GM18499 (cell line): ENCODE results near the gene LRRC73.
A peak's percentile ranks its signal among the peaks of the same experiment; 100 is the strongest.

Experiments used
- ATAC-seq: cut with Tn5 transposase; IDR thresholded peaks from one replicate; pipeline ENCODE4 v1.9.1; 2021; ENCODE audit warnings: moderate number of reproducible peaks; ENCODE audit not compliant: insufficient read depth, unreplicated experiment

The LRRC73 gene

DNA sequence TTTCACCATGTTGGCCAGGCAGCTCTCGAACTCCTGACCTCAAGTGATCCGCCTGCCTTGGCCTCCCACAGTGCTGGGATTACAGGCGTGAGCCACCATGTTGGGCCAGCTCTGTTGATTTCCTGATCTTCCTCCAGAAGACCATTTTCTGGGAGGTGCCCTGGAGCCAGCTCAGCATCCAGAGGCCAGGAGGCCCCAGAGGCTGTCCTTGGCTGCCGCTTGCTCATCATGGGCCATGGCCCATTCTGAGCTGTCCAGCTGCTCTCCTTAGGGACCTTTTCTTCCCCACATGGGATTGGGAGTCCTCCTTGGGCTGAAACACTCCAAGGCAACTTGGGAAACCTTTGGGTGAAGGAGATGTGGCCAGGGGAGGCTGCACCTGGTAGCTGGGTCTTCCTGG is 15.4 kb downstream of the LRRC73 start:
- no peak for ATAC-seq

DNA sequence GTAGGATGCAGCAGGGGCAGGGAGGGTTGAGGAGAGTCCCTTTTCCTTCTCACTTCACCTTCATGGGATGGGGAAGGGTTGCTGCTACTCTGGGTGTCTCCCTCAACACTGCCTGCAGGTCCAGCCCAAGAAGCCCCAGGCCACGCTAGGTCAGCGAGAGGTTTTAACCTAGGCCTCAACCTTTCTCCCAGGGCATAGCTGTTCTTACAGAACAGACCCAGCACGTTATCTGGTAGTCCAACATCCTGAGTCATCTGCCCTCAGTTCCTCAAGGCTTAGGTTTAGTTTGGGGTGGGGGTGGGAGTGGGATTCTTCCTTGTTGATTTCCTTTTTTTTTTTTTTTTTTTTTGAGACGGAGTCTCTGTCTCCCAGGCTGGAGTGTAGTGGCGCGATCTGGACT is 15.8 kb downstream of the LRRC73 start:
- no peak for ATAC-seq

DNA sequence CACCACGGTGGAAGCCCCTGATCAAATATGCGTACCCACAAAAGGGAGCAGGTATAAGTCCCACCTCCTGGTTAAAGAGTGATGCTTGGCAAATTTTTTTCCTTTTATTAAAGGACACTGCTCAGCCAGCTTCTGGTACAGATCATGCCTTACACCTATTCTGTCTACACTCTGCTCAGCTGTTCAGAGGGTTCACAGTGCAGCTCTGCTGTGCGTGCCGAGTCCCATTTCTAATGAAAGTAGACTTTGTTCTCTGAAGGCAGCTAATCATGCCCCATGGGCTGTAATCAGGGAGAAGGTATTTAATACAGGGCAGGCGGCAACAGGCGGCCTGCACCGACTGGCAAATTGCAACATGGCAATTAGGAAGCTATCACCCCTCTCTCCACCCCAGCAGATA is 16.3 kb downstream of the LRRC73 start:
- ATAC-seq, result no peak

DNA sequence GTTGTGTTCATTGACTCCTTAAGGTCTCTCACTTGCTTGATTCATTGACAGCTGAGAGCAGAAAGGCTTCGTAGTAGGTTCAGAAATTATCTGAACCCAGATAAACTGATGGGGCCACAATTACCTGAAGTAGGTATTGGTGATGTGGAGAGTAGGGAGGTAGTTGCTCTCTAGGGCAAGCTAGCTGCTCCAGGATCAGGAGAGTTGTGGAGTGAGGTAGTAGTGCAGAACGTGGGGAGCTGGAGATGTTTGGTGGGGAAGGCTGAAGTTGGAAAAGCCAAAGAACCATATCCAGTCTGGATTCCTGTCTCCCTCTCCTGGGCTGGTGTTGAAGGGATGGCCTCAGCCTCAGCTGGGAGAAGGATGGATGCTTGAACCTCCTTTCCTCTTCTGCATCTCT is 16.9 kb downstream of the LRRC73 start:
- no peak for ATAC-seq

DNA sequence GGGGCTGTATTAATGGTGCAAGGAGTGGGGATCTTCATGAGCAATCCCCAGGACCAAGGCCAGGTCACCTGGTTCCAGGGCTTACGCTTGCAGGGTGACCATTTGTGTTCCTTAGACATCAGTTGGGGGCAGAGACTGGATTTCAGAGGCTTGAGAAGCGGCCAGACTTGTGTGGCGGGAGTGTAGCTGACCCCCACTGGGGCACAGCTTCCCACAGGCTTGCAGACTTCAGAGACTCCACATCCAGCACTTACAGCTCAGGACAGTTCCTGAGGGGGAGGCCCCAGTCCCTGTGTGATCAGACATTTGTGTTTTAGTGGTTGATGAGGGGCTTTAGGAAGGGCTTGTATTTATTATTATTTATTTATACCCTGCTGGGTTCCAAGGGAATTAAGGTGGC is 17.5 kb downstream of the LRRC73 start:
- no peak for ATAC-seq

DNA sequence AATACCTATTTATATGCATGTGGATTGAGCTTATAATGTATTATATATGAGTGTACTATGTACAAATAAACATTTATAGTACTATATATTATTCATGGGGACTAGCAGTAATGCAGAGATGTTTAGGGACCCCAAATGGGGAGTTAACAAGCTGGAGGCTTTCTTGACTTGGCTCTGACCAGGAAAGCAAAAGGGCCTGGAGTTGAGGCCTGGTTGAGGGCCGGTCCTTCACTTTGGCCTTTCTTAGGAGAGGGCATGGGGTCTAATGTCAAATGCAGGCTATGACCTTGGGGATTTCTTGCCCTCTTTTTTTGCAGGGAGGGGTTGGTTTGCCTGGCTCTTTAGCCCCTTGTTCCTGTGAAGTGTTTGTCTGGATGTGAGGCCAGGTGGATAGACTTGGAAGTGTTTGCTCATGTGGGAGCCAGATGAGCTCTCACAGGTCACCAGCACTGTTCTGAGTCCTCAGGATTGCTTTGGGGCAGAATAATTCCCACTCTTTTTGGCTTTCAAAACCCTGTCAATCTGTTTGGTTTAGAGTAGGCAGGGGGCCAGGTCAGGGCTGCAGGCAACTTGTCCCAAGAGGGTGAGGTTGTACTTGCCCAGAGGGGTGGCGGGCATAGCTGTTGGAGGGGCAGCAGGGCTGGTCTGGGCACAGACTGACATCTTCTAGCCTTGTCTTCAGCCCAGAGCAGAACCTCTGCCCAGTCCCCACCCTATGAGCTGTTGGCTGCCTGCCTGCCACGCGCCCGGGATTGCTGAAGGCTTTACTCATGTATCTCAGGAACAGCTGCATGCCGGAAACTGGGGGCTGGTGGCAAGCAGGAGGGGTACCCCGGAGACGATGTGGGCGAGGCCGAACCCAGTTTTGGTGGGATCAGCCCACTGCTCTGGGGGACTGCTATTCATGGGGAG is 18.1 kb downstream of the LRRC73 start:
- no peak for ATAC-seq

DNA sequence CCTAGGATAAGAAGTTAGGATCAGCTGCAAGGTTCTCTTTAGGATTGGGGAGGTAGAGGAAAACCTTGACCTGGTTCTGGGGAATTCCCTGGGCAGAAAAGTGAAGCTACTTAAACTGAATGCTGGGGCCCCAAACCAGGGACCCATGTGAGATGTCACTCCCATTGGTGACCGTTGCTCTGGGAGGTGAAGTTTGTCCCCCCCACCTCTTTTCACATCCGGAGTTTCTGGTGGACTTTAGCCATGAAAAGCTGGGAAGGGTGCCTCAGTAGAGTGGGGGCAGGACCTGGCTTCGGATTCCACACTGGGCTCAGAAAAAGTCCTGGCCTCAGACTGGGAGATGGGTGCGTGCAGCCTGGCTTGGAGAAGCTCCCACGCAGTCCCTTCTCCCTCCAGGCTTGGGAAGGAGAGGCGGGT is 19.6 kb downstream of the LRRC73 start:
- no peak for ATAC-seq

DNA sequence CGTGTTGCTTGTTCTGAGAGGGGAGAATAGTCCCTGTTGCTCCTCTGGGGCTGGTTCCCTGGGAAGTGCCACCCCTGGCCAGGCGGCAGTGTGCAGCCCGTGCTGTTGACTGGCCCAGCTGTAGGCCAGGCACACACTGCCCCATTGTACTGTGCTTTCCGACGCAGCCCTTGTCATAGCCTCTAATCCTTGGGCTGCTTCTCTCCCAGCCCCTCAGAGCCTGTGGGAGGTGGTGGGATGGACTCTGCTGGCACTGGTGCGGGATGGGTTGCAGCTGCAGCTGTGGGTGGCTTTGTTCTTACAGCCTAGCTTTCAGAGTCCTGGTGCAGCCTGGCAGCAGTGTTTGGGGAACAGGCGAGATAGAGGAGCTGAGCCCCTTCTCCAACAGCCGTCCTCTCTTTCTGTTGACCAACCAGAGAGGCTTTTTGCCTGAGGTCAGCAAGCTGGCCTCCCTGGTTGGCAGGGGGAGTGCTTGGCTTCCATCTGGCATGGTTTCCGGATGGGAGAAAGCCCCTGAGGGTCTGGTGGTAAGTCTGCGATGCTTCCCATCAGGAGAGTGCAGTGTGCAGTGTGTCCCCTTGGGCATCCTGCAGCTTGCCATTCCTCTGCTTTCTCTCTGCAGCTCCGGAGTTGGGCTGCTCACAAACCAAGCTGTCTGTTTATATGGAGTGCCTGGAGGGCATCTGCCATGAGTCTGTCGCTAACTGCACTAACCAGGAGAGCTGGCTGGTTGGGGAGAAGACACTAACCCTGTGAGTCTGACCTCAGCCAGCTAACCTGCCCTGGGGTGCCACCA is 20.7 kb downstream of the LRRC73 start:
- no peak for ATAC-seq

DNA sequence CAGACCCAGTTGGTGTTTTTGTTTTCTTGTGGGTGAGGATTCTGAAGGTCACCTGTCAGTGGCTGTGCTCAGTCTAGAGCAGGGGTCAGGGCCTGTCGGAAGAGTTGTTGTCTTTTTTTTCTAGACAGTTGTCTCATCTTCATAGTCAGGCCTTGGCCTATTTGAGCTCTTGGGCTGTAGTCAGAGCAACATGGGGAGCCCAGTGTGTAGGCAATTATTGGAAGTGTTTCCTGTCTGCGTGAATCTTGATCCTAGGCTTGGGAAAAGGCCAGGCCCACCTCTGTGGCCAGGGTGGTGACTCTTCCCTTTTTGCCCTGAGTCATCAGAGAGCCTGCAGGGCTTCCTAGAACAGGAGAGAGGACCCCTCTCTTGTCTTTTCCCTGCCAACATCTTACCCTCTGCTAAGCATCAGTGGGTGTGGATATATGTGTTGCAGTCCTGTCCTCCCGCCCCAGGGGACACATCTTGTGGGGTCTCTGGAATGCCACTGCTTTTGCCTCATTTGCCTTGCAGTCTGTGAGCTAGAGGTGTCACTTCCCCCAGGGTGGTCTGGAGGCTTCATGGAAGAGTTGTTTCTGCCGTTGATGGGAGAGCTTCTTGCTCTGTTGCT is 21.4 kb downstream of the LRRC73 start:
- no peak for ATAC-seq

DNA sequence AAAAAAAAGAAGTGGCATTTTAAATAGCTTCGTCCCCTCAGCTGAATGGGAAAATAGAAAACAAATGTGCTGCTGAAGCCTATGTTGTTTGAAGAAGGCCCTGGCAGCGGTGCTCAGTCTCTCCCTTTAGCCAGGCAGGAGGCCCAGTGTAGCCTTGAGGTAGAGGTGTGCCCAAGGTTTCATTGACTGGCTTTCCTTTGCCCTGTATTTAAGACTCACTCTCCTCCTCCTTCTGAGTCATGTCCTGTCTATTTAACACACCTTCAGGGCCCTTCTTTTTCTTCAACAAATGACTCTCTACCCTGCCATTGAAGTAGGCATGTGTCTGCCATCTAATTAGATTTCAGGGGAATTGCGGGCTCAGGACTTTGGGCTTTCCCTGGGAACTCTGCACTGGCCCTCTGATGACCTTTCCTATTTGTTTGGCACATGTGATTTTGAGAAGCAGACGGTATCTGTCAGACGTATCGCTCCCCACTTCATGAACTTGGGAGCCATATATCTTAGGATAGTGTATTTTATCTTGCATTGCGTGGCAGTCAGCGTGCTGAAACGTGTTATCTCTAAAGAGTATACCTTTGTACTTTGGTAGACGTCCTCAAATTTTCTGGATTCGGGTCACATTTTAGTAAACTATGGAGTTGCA is 28.4 kb downstream of the LRRC73 start:
- no peak for ATAC-seq

DNA sequence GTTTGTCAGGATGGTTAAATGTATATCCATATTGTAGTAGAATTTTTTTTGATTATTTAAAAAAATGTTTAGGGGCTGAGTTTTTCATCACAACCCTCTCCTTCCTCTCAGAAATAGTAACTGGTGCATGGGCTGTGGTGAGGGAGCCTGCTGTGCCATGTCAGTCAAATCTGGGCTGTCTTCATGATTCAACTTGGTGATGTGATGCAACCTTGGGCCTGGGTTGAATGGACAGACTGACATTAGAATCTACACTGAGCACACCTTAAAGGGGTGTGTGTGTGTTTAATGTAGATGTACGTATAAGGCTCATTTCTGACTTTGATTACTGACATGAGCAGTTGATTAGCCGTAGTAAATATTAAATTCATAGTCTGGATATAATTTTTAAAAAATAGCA is 29.1 kb downstream of the LRRC73 start:
- no peak for ATAC-seq

DNA sequence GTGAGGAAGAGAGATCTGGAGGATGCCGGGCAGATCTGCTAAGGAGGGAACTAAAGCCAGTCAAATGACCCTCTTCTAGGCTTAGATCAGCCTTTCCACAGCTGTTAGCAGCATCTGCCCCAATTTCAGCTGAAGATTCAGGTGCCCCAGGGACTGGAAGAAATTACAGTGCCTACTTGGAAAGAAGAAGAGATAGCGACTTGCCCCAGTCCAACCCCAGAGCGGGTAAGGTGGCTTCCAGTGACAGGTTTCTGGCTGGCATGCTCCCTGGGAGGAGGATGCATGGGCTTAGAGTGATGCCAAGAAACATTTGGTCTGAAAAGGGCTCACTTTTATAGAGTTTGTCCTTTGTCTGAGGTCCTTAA is 32.2 kb downstream of the LRRC73 start:
- no peak for ATAC-seq

DNA sequence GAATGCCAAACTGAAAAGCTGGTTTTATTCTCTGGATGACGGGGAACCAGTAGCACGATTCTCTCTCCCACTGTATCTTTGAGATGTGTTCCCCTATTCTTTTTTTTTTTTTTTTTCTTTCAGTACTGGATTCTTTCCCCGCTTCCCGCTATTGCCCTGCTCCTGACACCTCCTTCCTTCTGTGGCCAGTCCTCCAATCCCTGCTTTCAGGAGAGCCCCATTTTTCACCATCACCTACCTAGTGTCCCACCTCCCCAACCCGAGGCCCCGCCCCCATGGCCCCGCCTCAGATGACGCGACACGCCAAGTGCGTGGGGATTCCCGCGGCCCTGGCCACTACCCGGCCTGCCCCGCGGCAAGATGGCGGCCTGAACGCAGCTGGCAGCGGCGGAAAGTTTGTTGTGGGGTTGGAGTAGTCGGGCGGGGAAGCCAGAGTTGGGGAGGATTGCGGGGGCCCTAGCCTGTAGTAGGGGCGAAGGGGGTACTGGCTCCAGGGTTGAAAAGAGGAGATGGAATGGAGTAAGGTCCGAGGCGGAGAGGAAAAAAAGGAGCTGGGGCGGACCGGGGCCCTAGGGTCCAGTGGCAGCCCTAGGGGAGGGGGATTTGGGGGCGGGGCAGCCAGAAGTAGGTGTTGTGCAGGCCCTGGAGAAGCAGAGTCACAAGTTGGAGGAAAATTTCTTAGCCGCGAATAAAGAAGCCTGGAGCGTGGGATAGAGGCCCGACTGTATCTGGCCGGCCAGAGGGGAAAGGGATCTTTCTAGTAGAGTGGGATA is 32.7 kb downstream of the LRRC73 start, which contains the start of gene TJAP1:
Gene TJAP1 (plus strand): TSS at position 336 of the 773 bp plus-strand sequence. CDS start 21,432 bp downstream, outside the sequence.
- ATAC-seq, result peak; percentile 52

DNA sequence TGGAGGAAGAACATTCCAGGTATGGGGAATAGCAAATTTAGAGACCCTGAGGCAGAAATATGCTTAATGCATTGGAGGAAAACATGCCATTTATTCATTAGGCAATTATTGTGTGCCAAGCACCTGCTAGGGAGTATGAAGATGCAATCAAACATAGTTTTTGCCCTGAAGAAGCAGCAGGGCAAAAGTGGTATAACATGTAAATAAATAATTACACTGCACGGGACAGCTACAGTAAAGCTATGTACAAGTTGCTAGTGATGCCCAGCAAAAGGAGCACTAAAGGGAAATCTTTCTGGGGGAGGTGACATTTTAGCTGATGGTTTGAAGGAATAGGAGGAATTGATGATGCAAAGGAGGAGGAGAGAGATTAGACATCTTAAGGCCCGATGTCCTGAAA is 33.4 kb downstream of the LRRC73 start:
- no peak for ATAC-seq

DNA sequence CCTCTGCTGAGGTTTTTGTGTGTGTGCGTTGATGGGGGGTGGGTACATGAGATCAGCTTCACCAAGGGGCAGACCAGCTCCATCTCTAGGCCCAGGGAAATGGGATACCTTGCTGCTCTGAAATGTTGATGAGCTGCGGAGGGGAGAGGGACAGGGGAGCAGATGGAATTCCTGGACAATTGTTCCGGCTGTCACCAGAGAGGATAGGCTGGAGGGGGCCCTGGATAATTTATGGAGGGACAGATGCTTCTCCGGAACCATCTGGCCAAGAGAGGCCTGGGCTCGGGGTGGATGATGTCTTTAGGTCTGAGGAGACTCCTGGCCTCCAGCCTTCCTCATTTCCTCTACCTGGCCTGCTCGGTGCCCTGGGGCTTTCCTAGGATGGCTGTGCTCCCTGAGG is 34.6 kb downstream of the LRRC73 start:
- no peak for ATAC-seq

DNA sequence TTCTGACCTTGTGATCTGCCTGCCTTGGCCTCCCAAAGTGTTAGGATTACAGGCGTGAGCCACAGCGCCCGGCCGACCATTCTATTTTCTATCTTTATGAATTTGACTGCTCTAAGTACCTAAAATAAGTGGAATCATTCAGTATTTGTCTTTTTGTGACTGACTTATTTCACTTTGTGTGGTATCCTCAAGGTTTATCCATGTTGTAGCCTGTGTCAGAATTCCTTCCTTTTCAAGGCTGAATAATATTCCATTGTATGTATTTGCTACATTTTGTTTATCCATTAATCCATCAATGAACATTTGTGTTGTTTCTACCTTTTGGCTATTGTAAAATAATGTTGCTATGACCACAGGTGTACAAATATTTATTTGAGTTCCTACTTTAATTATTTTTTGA is 37.6 kb downstream of the LRRC73 start:
- no peak for ATAC-seq

DNA sequence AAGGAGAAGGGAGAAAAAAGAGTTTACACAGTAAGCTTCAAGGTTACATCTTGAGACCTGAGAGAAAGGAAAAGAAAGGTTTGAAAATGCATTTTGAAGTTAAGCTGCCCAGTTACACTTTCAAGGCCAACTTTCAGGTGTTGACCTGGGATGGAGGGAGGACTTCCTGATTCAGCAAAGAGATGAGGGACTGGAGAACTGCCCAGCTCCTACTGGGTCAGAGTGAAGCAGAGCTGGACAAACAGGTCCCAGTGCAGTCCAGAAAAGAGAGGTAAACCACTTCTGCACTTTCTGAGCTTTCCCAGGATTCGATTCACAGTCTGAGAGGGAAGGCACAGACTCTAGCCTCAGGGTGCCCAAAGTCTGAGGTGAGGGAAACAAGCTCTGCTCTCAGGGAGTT is 38.7 kb downstream of the LRRC73 start:
- ATAC-seq, result no peak

DNA sequence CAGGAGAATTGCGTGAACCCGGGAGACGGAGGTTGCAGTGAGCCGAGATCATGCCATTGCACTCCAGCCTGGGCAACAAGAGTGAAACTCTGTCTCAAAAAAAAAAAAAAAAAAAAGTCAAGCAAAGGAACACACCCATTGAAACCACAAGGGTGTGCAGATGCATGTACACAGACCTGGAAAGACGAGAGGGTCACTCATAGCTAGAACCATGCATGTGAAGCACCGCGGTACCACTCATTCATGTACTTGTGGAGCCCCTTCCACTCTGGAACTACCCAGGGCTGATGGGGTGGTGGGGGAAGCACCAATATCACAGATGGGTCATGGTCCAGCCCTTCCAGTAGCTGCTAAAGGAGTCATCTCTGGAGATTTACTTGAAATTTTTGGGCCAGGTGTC is 40.2 kb downstream of the LRRC73 start:
- ATAC-seq, result no peak

DNA sequence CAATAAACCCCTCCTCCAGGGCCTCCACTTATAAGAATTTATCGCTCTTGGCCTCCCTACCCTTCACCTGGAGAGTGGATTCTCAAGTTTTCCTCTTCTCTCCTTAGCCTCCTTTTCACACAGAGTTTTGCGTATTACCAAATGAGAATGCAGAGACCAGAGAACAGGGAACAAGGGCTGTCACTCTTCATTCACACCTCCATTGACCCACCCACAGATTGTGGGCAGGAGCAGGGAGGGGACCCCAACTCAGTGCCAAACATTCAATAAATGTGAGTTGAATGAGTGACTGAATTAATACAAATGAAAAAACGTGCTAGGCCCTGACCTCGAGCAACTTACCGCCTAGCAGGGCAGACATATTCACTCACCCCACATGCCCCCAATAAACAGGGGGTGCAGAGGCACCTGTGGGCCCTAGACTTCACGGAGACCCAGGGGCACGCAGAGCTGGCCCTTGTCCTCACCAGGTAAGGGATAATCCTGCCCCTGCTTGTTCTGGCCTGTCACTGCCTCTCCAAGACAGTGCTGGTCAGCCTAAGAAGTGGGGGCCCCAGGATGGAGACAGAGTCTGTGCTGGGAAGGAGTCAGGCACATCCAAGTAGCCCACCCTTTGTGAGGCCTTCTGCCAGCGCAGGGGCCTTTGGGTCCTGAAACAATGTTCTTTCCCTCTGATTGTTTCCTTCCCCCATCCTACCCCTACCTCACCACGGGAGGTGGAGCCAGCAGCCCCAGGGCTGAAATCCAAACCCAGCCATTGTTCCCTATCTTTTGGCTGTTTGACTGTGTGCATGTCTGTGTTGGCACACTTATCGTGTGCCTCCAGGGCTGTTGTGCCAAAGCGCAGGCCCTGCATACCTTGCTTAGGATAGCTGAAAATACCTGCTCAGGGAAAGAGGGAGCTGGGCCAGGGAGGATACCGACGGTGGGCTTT is 41.1 kb downstream of the LRRC73 start:
- ATAC-seq, result no peak
